ENCODE data around the gene CUL4A.

Gene CUL4A

DNA sequence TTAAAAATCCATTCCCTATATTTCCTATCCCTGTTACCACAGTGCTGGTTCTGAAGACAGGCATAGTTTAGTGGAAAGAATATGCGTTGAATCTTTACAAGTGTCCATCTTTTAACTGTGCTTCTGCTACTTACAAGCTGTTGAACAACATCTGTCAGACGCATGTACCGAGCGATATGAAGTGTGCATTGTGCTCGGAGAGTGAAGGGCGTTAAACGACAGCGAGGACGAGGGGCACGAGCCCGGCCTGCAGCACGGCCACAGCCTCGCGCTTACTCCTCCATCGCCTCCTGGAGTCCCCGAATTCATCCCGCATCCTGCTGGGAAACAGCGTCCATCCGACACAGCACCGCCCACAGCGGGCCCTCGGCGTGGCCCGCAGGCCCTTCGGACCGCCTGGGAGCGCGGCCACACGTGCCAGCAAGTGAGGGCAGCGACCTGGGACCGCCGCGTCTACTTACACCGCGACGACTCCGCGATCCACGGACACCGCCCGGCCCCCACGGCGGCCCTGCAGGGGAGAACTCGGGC, 1.5 kb upstream of the CUL4A start:
- peaks cover 50% of the 10 kb centered on the region for H3K4me1 Mint-ChIP-seq
- H3K36me3 Mint-ChIP-seq (ENCODE audit: low read depth), result peaks cover 30% of the 10 kb centered on the region
- peak overlapping the region; percentile 45 for H3K27ac Mint-ChIP-seq
- no peaks in the 10 kb centered on the region for H3K27me3 Mint-ChIP-seq (ENCODE audit: low read depth, poor library complexity)
- TF ChIP-seq, protein P1, sequence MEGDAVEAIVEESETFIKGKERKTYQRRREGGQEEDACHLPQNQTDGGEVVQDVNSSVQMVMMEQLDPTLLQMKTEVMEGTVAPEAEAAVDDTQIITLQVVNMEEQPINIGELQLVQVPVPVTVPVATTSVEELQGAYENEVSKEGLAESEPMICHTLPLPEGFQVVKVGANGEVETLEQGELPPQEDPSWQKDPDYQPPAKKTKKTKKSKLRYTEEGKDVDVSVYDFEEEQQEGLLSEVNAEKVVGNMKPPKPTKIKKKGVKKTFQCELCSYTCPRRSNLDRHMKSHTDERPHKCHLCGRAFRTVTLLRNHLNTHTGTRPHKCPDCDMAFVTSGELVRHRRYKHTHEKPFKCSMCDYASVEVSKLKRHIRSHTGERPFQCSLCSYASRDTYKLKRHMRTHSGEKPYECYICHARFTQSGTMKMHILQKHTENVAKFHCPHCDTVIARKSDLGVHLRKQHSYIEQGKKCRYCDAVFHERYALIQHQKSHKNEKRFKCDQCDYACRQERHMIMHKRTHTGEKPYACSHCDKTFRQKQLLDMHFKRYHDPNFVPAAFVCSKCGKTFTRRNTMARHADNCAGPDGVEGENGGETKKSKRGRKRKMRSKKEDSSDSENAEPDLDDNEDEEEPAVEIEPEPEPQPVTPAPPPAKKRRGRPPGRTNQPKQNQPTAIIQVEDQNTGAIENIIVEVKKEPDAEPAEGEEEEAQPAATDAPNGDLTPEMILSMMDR (IDR thresholded peaks at IDR 0.05), result no peak
- H3K4me3 Mint-ChIP-seq, result peak overlapping the region; percentile 90
- no peak for DNase-seq
- no peaks in the 10 kb centered on the region for H3K9me3 Mint-ChIP-seq

DNA sequence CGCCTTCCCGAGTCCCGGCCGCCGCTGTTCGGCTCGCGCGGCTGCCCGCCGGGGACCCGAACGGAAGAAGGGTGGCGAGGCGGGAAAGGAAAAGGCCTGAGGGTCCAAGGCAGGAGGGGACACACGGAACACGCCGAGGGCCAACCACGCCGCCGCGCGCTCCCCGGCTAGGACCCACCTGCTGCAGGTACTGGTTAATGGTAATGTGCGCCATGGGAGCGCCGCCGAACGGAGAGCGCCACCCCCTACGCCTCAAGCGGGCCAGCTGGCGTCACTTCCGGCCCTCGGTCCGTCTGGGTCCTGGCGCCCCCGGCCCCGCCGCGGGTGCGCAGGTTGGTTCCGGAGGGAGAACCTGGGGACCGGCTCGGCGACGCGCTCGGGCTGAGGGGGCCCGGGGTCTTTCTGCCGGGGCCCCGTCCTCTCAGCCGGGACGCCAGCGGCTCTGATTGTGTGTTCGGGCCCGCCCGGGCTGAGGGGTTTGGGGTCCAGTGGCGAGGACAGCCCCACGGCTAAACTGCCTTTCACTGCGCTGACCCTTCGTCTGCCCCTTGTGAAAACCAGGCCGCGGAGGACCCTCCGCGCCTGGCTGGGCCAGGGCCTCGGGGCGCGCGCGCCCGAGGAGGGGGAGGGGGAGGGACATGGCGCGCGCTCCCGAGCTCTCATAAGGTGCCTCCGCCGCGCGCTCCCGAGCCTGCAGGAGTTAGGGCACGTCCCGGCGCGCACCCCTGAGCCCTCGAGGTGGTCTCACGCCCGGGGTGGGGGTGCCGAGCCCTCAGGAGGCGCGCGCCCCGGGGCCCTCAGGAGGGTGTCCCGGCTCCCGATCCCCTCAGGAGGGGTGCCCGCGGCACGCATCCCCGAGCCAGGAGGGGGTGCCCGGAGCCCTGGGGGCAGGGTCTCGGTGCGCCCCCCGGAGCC, 735 bp upstream of the CUL4A start, which contains the start of gene PCID2:
TSS of gene PCID2 (minus strand) at position 249 of the 915 bp plus-strand sequence. CDS start at position 214, 35 bp downstream.
- peaks cover 56% of the 10 kb centered on the region for H3K4me1 Mint-ChIP-seq
- H3K9me3 Mint-ChIP-seq, result no peaks in the 10 kb centered on the region
- H3K27me3 Mint-ChIP-seq (ENCODE audit: low read depth, poor library complexity), result no peaks in the 10 kb centered on the region
- H3K36me3 Mint-ChIP-seq (ENCODE audit: low read depth), result peaks cover 35% of the 10 kb centered on the region
- TF ChIP-seq, protein P1 (IDR thresholded peaks at IDR 0.05), result no peak
- H3K27ac Mint-ChIP-seq, result peak within 1 kb of the TSS; percentile 45
- DNase-seq, result peak; percentile 88
- H3K4me3 Mint-ChIP-seq, result peak within 1 kb of the TSS; percentile 90

DNA sequence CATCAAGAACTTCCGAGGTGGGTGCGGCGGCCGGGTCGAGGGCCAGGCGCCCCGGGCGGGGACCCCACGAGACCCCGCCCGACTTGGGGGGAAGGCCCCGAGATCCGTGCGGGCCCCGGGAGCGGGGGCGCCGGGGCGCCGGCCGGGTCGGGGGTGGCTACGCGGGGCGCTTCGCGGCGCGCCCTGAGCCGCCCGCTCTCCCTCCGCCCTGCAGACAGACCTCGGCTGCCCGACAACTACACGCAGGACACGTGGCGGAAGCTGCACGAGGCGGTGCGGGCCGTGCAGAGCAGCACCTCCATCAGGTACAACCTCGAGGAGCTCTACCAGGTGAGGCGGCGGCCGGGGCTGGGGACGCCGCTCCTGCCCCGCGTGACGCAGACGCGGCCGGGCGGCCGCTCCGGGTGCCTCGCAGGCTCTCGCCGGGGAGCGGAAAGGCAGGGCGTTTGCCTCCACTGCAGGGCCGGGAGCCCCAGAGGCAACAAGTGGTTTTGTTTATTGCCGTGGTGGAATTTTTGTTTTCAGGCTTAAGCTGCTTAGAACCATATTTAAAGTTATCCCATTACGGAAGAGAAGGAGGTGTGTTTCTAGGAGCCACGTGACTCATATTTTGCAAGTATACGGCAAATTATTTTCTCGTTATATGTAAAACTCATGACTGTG, 477 bp downstream of the CUL4A start:
- peak overlapping the region; percentile 54 for H3K27ac Mint-ChIP-seq
- H3K4me3 Mint-ChIP-seq, result peak overlapping the region; percentile 88
- no peaks in the 10 kb centered on the region for H3K9me3 Mint-ChIP-seq
- peak; percentile 55 for DNase-seq
- H3K4me1 Mint-ChIP-seq, result peaks cover 60% of the 10 kb centered on the region
- H3K27me3 Mint-ChIP-seq (ENCODE audit: low read depth, poor library complexity), result no peaks in the 10 kb centered on the region
- H3K36me3 Mint-ChIP-seq (ENCODE audit: low read depth), result peaks cover 40% of the 10 kb centered on the region
- TF ChIP-seq, protein P1 (IDR thresholded peaks at IDR 0.05), result no peak

DNA sequence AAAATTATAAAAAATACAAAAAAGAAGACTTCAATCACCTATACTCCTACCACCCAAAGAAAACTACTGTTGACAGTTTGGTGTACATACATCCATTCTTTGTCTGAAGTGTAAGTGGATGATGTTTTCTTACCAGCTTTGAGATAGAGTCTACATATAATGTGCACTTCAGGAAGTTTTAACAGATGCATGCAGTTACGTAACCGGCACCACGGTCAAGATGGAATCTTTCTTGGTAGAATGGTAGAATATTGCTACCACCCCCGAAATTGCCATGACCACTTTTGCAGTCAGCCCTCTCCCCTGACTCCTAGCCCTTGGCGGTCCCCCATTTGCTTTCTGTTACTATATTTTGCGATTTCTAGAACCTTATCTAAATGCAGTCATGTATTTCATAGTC, 1.4 kb downstream of the CUL4A start:
- H3K27ac Mint-ChIP-seq, result peak overlapping the region; percentile 67
- TF ChIP-seq, protein P1 (IDR thresholded peaks at IDR 0.05), result no peak
- no peaks in the 10 kb centered on the region for H3K27me3 Mint-ChIP-seq (ENCODE audit: low read depth, poor library complexity)
- H3K9me3 Mint-ChIP-seq, result no peaks in the 10 kb centered on the region
- H3K4me1 Mint-ChIP-seq, result peaks cover 55% of the 10 kb centered on the region
- peak overlapping the region; percentile 88 for H3K4me3 Mint-ChIP-seq
- peaks cover 32% of the 10 kb centered on the region for H3K36me3 Mint-ChIP-seq (ENCODE audit: low read depth)
- DNase-seq, result no peak

DNA sequence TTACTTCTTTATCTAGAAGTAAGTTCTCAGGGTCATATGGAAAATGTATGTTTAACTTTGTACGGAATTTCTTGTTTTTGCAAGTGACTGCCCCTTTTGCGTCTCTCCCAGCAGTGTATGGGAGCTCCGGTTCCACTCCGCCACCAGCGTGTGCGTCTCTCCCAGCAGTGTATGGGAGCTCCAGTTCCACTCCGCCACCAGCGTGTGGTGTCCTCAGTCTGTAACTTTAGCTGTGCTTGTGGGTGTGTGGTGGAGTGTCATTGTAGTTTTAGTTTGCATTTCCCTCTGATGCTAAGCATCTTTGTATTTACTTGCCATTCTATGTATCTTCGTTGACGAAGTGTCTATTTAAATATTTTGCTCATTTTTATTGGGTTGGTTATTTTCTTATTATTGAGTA, 2.4 kb downstream of the CUL4A start:
- DNase-seq, result peak; percentile 37
- TF ChIP-seq, protein P1 (IDR thresholded peaks at IDR 0.05), result peak; percentile 13
- Mint-ChIP-seq H3K27ac (no peak overlapping the region), H3K36me3 (ENCODE audit: low read depth) (peaks cover 27% of the 10 kb centered on the region), H3K4me1 (peaks cover 45% of the 10 kb centered on the region), H3K27me3 (ENCODE audit: low read depth, poor library complexity) (no peaks in the 10 kb centered on the region), H3K9me3 (no peaks in the 10 kb centered on the region), H3K4me3 (peak overlapping the region; percentile 88)

Measured in nephron progenitor cell (in vitro differentiated cells).